Upper lobe of left lung (tissue), 6 donors: ENCODE data around the gene EXOC3L2. TPM values are rescaled to one million over a fixed set of nuclear protein-coding genes. Genes with fewer than 3 reads are reported as not detected.

ENCODE experiments used
- ATAC-seq, 2 donors: fragments of 200-7000 bp; cut with Tn5 transposase; one replicate each; pipeline ENCODE4 v1.9.1; 2022; ENCODE audit warnings: mild to moderate bottlenecking in 2 of 2, moderate library complexity in 2 of 2; ENCODE audit not compliant: low FRiP score in 2 of 2
- DNase-seq, 2 donors: peaks; one replicate each; pipeline ENCODE4 v3.0.0-alpha.2; 2019 to 2020
- H3K27ac ChIP-seq, 4 donors: fragments of 200-600 bp; sonication (generic); one replicate each; pipeline ENCODE4 v1.5.1; 2016 to 2019
- H3K27me3 ChIP-seq, 4 donors: fragments of 200-600 bp; sonication (generic); one replicate each; pipeline ENCODE4 v1.5.1; 2017 to 2019
- H3K36me3 ChIP-seq, 4 donors: fragments of 200-600 bp; sonication (generic); one replicate each; pipeline ENCODE4 v1.5.1; 2016 to 2019
- H3K4me1 ChIP-seq, 4 donors: fragments of 200-600 bp; sonication (generic); one replicate each; pipeline ENCODE4 v1.5.1; 2018 to 2019
- H3K4me3 ChIP-seq, 4 donors: fragments of 200-600 bp; sonication (generic); one replicate each; pipeline ENCODE4 v1.5.1; 2017 to 2019; ENCODE audit warnings: mild to moderate bottlenecking in 2 of 4, moderate library complexity in 1 of 4
- H3K9me3 ChIP-seq, 4 donors: fragments of 200-600 bp; sonication (generic); one replicate each; pipeline ENCODE4 v1.5.1; 2018 to 2019
- CTCF ChIP-seq, 6 experiments: fragments of 450-650 bp in 4 of 6; fragments of 200-600 bp in 2 of 6; sonication (generic) in 2 of 6; IDR thresholded peaks; one replicate each; pipeline ENCODE4 v1.5.1; 2016 to 2019; ENCODE audit warnings: antibody characterized with exemption in 6 of 6
- EP300 ChIP-seq, 4 donors: sonication (generic); formaldehyde crosslinking; IDR thresholded peaks; one replicate each; pipeline ENCODE4 v1.5.1; 2017; ENCODE audit warnings: antibody characterized with exemption in 4 of 4, control low read depth in 2 of 4
- POLR2A ChIP-seq, 4 donors: fragments of 450-650 bp; IDR thresholded peaks; one replicate each; pipeline ENCODE4 v1.5.1; 2016 to 2017; ENCODE audit warnings: antibody characterized with exemption in 4 of 4, mild to moderate bottlenecking in 2 of 4
- POLR2AphosphoS5 ChIP-seq, 2 donors: sonication (generic); formaldehyde crosslinking; IDR thresholded peaks; one replicate each; pipeline ENCODE4 v1.5.1; 2017; ENCODE audit warnings: antibody characterized with exemption in 2 of 2
- WGBS, 2 donors: methylation state at CpG; one replicate each; pipeline ENCODE4 v1.1.5; 2017 to 2018; 5-methylcytosine and 5-hydroxymethylcytosine counted together
- total RNA-seq, 6 donors: library from RNA; depleted of rRNA in 4 of 6; stranded (reverse); fragments of >200 nt in 4 of 6; gene quantifications; one replicate each; pipeline versions ENCODE4 v1.1.0 to v1.2.1, GENCODE V29; 2016 to 2021
- donor health status: DM: no; HTN: no; CAD: no; lungs with moderate emphysema.
- donor health status: DM: no; HTN: yes; CAD: no; lungs with severe emphysema.

EXOC3L2 gene
- total RNA-seq, 6 donors from 2014 or later = 1.1 to 10.0 (median 2.7) TPM

GRCh38 chr19:45249261-45250033 lies 4.2 kb upstream of the EXOC3L2 start:
- H3K4me1 ChIP-seq = peaks cover 31 to 54% (median 40%) of the 10 kb centered on the region in 4 donors
- ATAC-seq (no peak), DNase-seq (no peak)
- H3K27me3 ChIP-seq = no peaks in the 10 kb centered on the region
- H3K9me3 ChIP-seq = no peaks in the 10 kb centered on the region
- no peaks in the 10 kb centered on the region for H3K36me3 ChIP-seq
- no peak overlapping the region for H3K4me3 ChIP-seq
- TF ChIP-seq POLR2AphosphoS5 (IDR thresholded peaks at IDR 0.05) = no peak
- no peak for TF ChIP-seq EP300 (IDR thresholded peaks at IDR 0.05)
- TF ChIP-seq CTCF (IDR thresholded peaks at IDR 0.05) = no peak
- TF ChIP-seq POLR2A (IDR thresholded peaks at IDR 0.05) = no peak
- WGBS, 2 donors = 64% methylated on average over 11 of the region's 11 CpGs
- no peak overlapping the region for H3K27ac ChIP-seq

- Histone ChIP-seq H3K4me1 (peaks cover 15 to 30% (median 19%) of the 10 kb centered on the region in 4 donors), H3K36me3 (no peaks in the 10 kb centered on the region), H3K9me3 (no peaks in the 10 kb centered on the region), H3K4me3 (no peak overlapping the region), H3K27ac (no peak overlapping the region), H3K27me3 (no peaks in the 10 kb centered on the region)
- DNase-seq (peak in 1 of 2 donors; percentile 50), ATAC-seq (no peak)
- TF ChIP-seq CTCF (IDR thresholded peaks at IDR 0.05) (no peak), POLR2A (IDR thresholded peaks at IDR 0.05) (no peak), POLR2AphosphoS5 (IDR thresholded peaks at IDR 0.05) (no peak), EP300 (IDR thresholded peaks at IDR 0.05) (no peak)
- 91 to 96% methylated on average over 7 to 8 of the region's 8 CpGs for WGBS, 2 donors
These were observed 1.9 kb upstream of the EXOC3L2 start for GRCh38 chr19:45247136-45247535.

- Histone ChIP-seq H3K27me3 (no peaks in the 10 kb centered on the region), H3K9me3 (no peaks in the 10 kb centered on the region), H3K4me3 (peak overlapping the region in 3 of 4 donors; percentile 1 to 32 (median 19)), H3K4me1 (peaks cover 14 to 24% (median 16%) of the 10 kb centered on the region in 4 donors), H3K36me3 (no peaks in the 10 kb centered on the region), H3K27ac (peak overlapping the region; percentile 21 to 70 (median 55))
- WGBS, 2 donors = 42 to 63% methylated on average over 4 of the region's 4 CpGs
- ATAC-seq = no peak
- TF ChIP-seq CTCF (IDR thresholded peaks at IDR 0.05) (no peak), POLR2A (IDR thresholded peaks at IDR 0.05) (no peak), EP300 (IDR thresholded peaks at IDR 0.05) (no peak), POLR2AphosphoS5 (IDR thresholded peaks at IDR 0.05) (no peak)
- no peak for DNase-seq
These were observed 619 bp upstream of the EXOC3L2 start for GRCh38 chr19:45245826-45246225.

- ATAC-seq = no peak
- Histone ChIP-seq H3K27me3 (no peaks in the 10 kb centered on the region), H3K4me3 (peak overlapping the region in 3 of 4 donors; percentile 1 to 32 (median 19)), H3K4me1 (peaks cover 8 to 17% (median 11%) of the 10 kb centered on the region in 4 donors), H3K27ac (peak overlapping the region in 3 of 4 donors; percentile 7 to 70 (median 64)), H3K36me3 (no peaks in the 10 kb centered on the region), H3K9me3 (no peaks in the 10 kb centered on the region)
- DNase-seq = no peak
- WGBS, 2 donors = 52 to 55% methylated on average over 15 of the region's 15 CpGs
- TF ChIP-seq POLR2AphosphoS5 (IDR thresholded peaks at IDR 0.05) (peak in 1 of 2 donors; percentile 10), POLR2A (IDR thresholded peaks at IDR 0.05) (no peak)
These were observed 943 bp downstream of the EXOC3L2 start for GRCh38 chr19:45244133-45244794.

GRCh38 chr19:45243144-45243732 lies 2.0 kb downstream of the EXOC3L2 start:
- H3K4me3 ChIP-seq = no peak overlapping the region

More at GRCh38 chr19:45243144-45243732, 2.0 kb downstream of the EXOC3L2 start:
- TF ChIP-seq CTCF (IDR thresholded peaks at IDR 0.05) (no peak), POLR2A (IDR thresholded peaks at IDR 0.05) (no peak), POLR2AphosphoS5 (IDR thresholded peaks at IDR 0.05) (no peak), EP300 (IDR thresholded peaks at IDR 0.05) (no peak)
- Histone ChIP-seq H3K27ac (no peak overlapping the region), H3K4me1 (peaks cover under 1 to 10% (median 7%) of the 10 kb centered on the region in 4 donors), H3K36me3 (no peaks in the 10 kb centered on the region), H3K9me3 (no peaks in the 10 kb centered on the region), H3K27me3 (no peaks in the 10 kb centered on the region)
- no peak for DNase-seq
- no peak for ATAC-seq
- WGBS, 2 donors = 77 to 80% methylated on average over 13 of the region's 13 CpGs
